DND-41 (cell line): Measurements from ENCODE around the gene AVL9.

Experiments
- EZH2 ChIP-seq: IDR thresholded peaks from 3 replicates; pipeline ENCODE4 v1.6.1; 2012; ENCODE audit warnings: borderline replicate concordance, low read depth, mild to moderate bottlenecking, moderate library complexity, low read length, inconsistent platforms; ENCODE audit not compliant: severe bottlenecking
- TF ChIP-seq, protein P1 (sequence below): IDR thresholded peaks from 2 replicates; pipeline ENCODE4 v1.5.1; 2012; ENCODE audit warnings: borderline replicate concordance, low read length, moderate library complexity, mild to moderate bottlenecking; ENCODE audit not compliant: poor library complexity, severe bottlenecking; ENCODE audit errors: extremely low read depth

DNA sequence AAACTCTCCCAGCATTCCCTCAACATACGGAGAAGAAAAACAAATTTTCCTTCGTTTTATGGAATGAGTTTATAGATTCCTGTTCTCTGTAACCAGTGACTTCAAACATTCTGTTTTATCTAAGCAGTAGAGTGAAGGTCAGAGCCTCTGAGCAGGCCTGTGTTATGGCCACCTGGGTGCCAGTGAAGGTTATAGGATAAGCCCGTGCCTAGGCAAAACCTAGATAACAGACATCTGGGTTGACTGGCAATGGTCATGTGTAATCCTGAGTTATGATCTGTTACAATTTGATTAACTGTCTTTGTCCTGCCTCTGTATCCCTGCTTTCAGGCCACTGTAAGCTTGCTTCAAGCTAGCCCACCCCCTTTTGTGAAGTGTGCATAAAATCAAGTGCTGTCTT lies 13.4 kb upstream of the AVL9 start:
- TF ChIP-seq, protein P1, sequence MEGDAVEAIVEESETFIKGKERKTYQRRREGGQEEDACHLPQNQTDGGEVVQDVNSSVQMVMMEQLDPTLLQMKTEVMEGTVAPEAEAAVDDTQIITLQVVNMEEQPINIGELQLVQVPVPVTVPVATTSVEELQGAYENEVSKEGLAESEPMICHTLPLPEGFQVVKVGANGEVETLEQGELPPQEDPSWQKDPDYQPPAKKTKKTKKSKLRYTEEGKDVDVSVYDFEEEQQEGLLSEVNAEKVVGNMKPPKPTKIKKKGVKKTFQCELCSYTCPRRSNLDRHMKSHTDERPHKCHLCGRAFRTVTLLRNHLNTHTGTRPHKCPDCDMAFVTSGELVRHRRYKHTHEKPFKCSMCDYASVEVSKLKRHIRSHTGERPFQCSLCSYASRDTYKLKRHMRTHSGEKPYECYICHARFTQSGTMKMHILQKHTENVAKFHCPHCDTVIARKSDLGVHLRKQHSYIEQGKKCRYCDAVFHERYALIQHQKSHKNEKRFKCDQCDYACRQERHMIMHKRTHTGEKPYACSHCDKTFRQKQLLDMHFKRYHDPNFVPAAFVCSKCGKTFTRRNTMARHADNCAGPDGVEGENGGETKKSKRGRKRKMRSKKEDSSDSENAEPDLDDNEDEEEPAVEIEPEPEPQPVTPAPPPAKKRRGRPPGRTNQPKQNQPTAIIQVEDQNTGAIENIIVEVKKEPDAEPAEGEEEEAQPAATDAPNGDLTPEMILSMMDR = no peak
- no peak for TF ChIP-seq EZH2
